ENCODE results near the gene CALCOCO2.

Gene CALCOCO2, protein sequence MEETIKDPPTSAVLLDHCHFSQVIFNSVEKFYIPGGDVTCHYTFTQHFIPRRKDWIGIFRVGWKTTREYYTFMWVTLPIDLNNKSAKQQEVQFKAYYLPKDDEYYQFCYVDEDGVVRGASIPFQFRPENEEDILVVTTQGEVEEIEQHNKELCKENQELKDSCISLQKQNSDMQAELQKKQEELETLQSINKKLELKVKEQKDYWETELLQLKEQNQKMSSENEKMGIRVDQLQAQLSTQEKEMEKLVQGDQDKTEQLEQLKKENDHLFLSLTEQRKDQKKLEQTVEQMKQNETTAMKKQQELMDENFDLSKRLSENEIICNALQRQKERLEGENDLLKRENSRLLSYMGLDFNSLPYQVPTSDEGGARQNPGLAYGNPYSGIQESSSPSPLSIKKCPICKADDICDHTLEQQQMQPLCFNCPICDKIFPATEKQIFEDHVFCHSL

DNA sequence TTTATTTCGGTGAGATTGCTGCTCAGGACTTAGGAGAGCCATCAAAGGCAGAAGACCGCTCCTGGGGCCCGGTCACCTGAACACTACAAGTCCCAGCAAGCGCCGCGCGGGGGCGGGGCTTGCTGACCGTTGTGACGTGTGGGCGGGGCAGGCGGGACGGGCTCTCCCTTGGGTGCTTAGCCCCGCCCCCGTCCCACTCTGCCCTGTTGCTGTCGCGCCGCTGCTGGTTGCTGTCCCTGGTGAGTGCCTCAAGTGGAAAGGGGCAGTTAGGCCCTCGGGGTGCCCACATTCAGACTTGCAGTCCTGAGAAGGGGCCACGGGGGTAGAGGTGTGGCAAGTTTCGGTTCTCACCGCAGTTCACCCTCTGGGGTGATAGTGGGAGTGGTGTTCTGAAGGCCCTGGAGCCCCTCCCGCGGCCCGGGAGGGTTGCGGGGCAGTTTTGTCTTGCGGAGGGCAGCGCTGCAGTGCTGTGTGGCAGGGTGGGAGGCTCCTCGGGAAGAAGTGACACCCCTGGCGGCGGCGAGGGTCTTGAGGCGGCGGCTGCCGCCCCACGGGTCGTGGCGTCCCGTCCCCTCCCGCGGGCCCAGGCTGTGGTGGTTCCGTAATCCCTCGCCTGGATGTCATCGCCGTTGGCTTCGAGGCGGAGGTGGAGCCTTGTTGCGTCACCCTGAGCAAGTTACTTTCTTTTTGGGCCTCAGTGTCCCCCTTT is at the start of gene CALCOCO2:
Gene CALCOCO2 (plus strand): TSS at position 196 of the 709 bp plus-strand sequence. CDS start 10,673 bp downstream, outside the sequence.
- peak within 1 kb of the TSS; percentile 84 for H3K27ac ChIP-seq
- TF ChIP-seq, protein P1, sequence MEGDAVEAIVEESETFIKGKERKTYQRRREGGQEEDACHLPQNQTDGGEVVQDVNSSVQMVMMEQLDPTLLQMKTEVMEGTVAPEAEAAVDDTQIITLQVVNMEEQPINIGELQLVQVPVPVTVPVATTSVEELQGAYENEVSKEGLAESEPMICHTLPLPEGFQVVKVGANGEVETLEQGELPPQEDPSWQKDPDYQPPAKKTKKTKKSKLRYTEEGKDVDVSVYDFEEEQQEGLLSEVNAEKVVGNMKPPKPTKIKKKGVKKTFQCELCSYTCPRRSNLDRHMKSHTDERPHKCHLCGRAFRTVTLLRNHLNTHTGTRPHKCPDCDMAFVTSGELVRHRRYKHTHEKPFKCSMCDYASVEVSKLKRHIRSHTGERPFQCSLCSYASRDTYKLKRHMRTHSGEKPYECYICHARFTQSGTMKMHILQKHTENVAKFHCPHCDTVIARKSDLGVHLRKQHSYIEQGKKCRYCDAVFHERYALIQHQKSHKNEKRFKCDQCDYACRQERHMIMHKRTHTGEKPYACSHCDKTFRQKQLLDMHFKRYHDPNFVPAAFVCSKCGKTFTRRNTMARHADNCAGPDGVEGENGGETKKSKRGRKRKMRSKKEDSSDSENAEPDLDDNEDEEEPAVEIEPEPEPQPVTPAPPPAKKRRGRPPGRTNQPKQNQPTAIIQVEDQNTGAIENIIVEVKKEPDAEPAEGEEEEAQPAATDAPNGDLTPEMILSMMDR (conservative IDR thresholded peaks at IDR 0.05) = peak; percentile 25

DNA sequence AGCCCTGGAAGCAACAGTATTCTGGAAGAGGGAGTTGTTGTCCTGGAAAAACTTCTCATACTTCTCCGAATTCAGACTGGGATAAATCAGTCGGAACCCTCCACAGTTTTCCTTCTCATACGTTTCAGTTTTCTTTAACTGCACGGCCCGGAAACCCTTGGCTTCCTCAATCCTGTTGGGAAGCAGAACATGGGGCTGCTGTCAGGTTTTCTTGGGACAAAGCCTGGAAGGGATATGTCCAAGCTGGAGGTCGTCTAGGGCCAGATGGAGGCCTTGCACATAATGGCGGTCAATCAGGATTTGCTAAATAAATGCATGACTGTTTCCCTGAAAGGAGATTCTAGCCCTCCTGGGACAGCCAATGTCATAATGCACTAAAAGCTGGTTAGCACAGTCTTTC is 43.0 kb upstream of the CALCOCO2 start:
- TF ChIP-seq, protein P1 (conservative IDR thresholded peaks at IDR 0.05) = no peak
- H3K27ac ChIP-seq = no peak overlapping the region; the same call in 1 of the 2 replicates

DNA sequence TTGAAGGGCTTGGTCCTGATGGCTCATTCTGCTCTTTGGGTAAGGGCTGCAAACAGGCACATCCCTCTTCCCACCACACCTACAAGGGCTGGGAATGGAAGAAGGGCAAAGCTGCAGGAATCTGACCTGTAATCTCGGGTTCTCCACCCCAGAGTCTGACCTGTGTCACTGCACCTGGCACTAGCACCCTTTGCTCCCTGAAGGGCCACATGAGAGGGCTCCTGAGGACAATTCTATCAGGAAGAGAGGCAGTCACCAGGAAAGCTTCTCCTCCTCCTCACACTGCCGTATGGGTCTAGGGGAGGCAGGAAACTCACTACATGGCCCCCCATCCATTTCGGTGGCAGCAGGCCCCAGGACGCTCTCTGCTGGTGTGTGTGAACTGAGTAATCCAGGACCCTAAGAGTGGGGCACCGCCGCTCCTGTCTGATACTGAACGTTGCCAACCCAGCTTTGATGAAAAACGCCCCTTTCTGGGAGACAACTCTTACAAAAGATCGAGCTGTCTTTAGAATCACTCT is 40.2 kb upstream of the CALCOCO2 start:
- H3K27ac ChIP-seq = peak overlapping the region; percentile 99
- TF ChIP-seq, protein P1 (conservative IDR thresholded peaks at IDR 0.05) = no peak

DNA sequence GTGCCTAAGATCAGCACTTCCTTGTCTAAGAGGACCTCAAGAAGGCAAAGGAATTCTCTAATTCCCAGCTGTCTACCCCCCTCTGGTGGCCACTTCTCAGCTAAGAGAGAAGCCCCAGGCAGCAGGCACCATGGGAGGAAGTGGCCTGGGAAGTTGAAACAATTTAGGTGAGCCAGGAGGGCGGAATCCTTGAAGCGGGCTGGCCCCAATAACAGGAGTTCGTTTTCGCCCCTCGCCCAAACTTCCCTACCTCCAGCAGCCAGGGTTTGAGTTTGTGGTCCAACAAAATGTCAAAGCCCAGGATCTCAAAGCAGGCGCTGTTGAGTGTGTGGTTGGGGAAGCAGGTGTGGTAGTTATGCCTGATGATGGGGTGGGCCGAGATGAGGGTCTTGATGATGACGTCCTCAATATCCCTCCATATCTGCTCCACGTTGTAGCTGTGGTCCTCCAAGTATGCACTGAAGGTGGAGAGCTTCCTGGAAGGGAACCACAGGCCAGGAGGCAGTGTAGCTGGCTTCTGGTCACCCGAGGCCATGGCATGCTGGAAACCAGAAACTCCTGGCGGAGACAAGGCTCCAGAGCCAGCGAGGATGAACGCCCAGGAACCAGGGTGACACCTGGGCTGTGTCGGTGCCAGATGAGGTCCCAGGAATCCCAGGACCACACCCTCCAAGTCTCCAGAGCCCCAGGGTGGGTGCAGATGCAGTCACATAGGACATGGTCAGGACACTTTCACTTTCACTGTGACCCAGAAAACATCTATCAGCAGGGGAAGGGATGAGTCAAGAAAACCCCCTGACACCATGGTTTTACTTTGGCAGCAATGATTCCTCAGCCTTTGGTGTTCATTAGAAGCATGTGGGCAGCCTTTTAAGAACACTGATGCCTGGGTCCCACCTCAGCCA is 39.5 kb upstream of the CALCOCO2 start:
- H3K27ac ChIP-seq = peak overlapping the region; percentile 99
- TF ChIP-seq, protein P1 (conservative IDR thresholded peaks at IDR 0.05) = peak; percentile 93

DNA sequence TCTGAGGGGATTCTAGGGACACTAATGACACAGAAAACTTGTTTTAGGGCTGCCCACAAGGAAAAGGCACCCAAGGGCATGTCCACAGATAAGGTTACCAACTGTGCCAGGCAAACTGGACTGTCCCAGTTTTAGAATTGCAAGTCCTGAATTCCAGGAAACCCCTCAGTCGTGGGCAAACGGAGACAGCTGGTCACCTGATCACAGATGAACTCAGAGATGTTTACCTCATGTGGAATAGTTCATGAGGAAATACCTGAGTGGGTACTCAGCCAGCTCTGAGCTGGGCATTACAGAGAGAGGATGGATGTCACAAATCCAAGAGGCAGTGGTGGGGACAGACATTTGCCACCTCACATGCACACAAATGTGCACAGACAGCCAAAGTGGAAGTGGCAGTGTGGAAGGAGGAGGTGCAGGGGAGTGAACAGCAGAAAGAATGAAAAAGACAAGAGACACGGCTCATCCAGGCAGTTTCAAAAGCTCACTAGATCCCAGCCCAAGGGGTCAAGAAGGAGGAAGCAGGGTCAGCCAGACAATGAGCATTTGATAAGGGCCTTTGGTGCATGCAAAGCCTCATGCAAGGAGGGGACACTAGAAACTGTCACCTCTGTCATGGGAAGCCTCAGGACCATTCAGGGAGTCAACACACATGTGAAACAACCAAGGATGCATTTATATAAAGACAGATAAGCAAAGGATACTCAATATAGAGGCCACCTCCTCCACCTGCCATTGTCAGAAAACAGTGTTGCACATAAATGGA is 38.6 kb upstream of the CALCOCO2 start:
- TF ChIP-seq, protein P1 (conservative IDR thresholded peaks at IDR 0.05) = no peak
- H3K27ac ChIP-seq = peak overlapping the region; percentile 99

DNA sequence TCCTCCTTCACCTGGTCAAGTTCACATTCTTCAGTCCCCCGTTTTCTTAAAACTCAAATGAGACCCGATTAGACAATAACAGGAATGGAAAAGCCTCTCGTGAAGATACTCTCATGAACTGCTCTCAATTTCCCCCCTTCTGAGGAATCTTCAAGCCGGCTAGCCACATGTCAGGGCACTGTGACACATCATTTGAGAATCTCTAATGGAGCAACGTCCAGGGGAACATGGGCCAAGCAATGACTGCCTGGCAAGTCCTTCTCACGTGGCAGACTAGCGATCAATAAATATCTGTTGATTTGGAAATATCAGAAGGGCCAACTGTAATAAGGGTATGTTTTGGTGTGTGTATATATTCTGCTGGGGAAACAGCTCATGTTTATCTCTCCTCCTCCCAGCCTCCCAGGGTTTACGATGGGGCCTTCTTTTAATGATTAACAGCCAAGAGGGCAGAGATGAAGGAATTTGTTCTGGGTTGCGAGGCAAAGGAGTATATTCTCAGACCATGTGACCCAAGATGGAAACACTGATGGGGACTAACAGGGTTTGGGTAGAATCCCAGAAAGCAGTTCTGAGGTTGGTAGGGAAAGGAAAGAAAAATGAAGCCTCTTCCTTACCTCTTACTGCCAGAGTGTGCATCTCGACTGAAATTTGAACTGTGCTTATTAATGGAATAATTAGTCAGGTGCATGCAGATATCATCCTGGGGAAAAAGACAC is 35.2 kb upstream of the CALCOCO2 start:
- H3K27ac ChIP-seq = peak overlapping the region; percentile 99
- TF ChIP-seq, protein P1 (conservative IDR thresholded peaks at IDR 0.05) = no peak

DNA sequence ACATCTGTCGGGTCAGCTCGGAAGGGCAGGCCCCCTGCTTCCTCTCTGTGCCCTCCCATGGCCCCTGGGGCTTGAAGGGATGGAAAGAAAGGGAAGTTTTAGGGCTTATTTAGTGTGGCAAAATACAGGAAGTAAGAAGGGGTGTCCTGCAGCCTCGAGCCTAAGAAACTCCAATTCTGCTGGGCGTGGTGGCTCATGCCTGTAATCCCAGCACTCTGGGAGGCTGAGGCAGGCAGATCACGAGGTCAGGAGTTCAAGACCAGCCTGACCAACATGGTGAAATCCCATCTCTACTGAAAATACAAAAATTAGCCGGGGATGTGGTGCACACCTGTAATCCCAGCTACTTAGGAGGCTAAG is 34.7 kb upstream of the CALCOCO2 start:
- peak overlapping the region; percentile 99 for H3K27ac ChIP-seq

Measured in VCaP (cell line).